Type B pancreatic cell (in vitro differentiated cells): ENCODE results near the gene RNF6. TPM values are rescaled to one million over a fixed set of nuclear protein-coding genes. Genes with fewer than 3 reads are reported as not detected.
"Not testable (repeated sequence)": the region's sequence is repeated elsewhere in the genome, so short reads cannot be mapped to it uniquely, and the experiment has no call there.

Source experiments
- DNase-seq: peaks from one replicate; pipeline ENCODE4 v3.0.0; 2021; ENCODE audit warnings: mixed read lengths; ENCODE audit not compliant: unreplicated experiment; ENCODE audit errors: extremely low spot score
- H3K27ac Mint-ChIP-seq: 2 replicates; pipeline ENCODE4 v1.8.0; 2021; ENCODE audit warnings: mild to moderate bottlenecking, mixed read lengths
- H3K27me3 Mint-ChIP-seq: 2 replicates; pipeline ENCODE4 v1.8.0; 2021; ENCODE audit warnings: mixed read lengths
- H3K36me3 Mint-ChIP-seq: 2 replicates; pipeline ENCODE4 v1.8.0; 2021; ENCODE audit warnings: mixed read lengths
- H3K4me1 Mint-ChIP-seq: one replicate; pipeline ENCODE4 v1.8.0; 2021; ENCODE audit warnings: mixed read lengths; ENCODE audit not compliant: unreplicated experiment
- H3K4me3 Mint-ChIP-seq: 2 replicates; pipeline ENCODE4 v1.8.0; 2021; ENCODE audit warnings: mild to moderate bottlenecking, mixed read lengths
- H3K9me3 Mint-ChIP-seq: 2 replicates; pipeline ENCODE4 v1.8.0; 2021; ENCODE audit warnings: mixed read lengths
- CTCF ChIP-seq: fragments of 200-600 bp; sonication (generic); conservative IDR thresholded peaks from 2 replicates; pipeline ENCODE4 v1.5.0; 2021; ENCODE audit warnings: antibody characterized with exemption, mild to moderate bottlenecking
- total RNA-seq: library from RNA; stranded (reverse); gene quantifications from 2 replicates; pipeline ENCODE4 v1.2.1, GENCODE V29; 2021; ENCODE audit warnings: low replicate concordance

Gene RNF6
- total RNA-seq, 1 donor from 2014 or later = 27.0 TPM

- Mint-ChIP-seq H3K27me3 (peaks cover 6% of the 10 kb centered on the region), H3K27ac (peak overlapping the region; percentile 93), H3K9me3 (no peaks in the 10 kb centered on the region), H3K4me1 (peaks cover 25% of the 10 kb centered on the region), H3K4me3 (peak overlapping the region; percentile 98), H3K36me3 (no peaks in the 10 kb centered on the region)
- no peak for TF ChIP-seq CTCF
- DNase-seq = no peak
These were observed 31.2 kb upstream of the RNF6 start for GRCh38 chr13:26253262-26253786.

- H3K27me3 Mint-ChIP-seq, H3K27ac Mint-ChIP-seq, DNase-seq, H3K4me3 Mint-ChIP-seq, H3K9me3 Mint-ChIP-seq, H3K36me3 Mint-ChIP-seq: not testable (repeated sequence)
- H3K4me1 Mint-ChIP-seq = peaks cover 15% of the 10 kb centered on the region
These were observed 29.9 kb upstream of the RNF6 start for GRCh38 chr13:26252006-26252405.

DNA sequence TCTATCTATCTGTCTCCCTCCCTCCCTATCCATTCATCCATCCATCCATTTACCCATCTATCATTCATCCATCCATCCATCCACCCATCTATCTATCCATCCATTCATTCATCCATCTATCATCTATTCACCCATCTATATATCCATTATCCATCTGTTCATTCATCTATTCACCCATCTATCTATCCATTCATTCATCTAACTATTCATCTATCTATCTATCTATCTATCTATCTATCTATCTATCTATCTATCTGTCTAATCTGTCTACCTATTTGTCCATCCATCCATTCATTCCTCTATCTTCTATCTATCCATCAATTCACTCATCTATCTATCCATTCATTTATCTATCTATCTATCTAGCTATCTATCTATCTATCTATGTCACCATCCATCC, 27.4 kb upstream of the RNF6 start:
- no peaks in the 10 kb centered on the region for H3K9me3 Mint-ChIP-seq
- no peak for TF ChIP-seq CTCF
- no peak for DNase-seq
- H3K36me3 Mint-ChIP-seq = no peaks in the 10 kb centered on the region
- peaks cover 9% of the 10 kb centered on the region for H3K4me1 Mint-ChIP-seq
- no peak overlapping the region for H3K4me3 Mint-ChIP-seq
- H3K27me3 Mint-ChIP-seq = peaks cover 14% of the 10 kb centered on the region
- H3K27ac Mint-ChIP-seq = no peak overlapping the region

- Mint-ChIP-seq H3K4me3 (no peak overlapping the region), H3K27me3 (peaks cover 14% of the 10 kb centered on the region), H3K27ac (no peak overlapping the region), H3K4me1 (peaks cover 4% of the 10 kb centered on the region), H3K36me3 (no peaks in the 10 kb centered on the region), H3K9me3 (no peaks in the 10 kb centered on the region)
- TF ChIP-seq CTCF = no peak
- no peak for DNase-seq
These were observed 25.5 kb upstream of the RNF6 start for GRCh38 chr13:26247608-26248007.

DNA sequence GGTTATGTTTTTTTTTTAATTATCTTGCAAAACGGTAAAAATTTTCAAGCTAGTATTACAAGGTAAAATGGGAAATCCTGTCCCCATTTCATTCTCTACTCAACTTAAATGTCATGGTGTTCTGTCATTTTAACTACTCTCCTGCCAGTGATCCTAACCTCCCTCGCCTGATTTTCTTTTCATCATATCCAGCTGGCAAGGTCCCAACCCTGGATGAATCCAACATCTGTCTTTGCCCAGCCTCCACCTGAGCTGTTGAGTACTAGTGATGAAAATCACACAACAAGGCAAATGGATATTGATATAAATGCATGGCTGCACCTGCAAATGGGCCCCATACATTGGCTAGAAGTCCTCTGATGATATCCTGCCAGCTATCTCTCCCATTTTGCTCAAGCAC, 24.9 kb upstream of the RNF6 start:
- no peak overlapping the region for H3K4me3 Mint-ChIP-seq
- no peaks in the 10 kb centered on the region for H3K9me3 Mint-ChIP-seq
- no peak overlapping the region for H3K27ac Mint-ChIP-seq
- no peak for DNase-seq
- no peak for TF ChIP-seq CTCF
- H3K4me1 Mint-ChIP-seq = peaks cover 4% of the 10 kb centered on the region
- no peaks in the 10 kb centered on the region for H3K36me3 Mint-ChIP-seq
- H3K27me3 Mint-ChIP-seq = peaks cover 14% of the 10 kb centered on the region

GRCh38 chr13:26246154-26246553, 24.0 kb upstream of the RNF6 start:
- Mint-ChIP-seq H3K9me3 (no peaks in the 10 kb centered on the region), H3K36me3 (no peaks in the 10 kb centered on the region), H3K4me3 (no peak overlapping the region), H3K27ac (no peak overlapping the region), H3K4me1 (peaks cover 4% of the 10 kb centered on the region), H3K27me3 (peaks cover 13% of the 10 kb centered on the region)
- DNase-seq = no peak
- no peak for TF ChIP-seq CTCF
